Smooth muscle cell of the coronary artery (primary cell): ENCODE data around the gene ELOVL3. TPM values are rescaled to one million over a fixed set of nuclear protein-coding genes. Genes with fewer than 3 reads are reported as not detected.

Experiments
- total RNA-seq: library from RNA; depleted of rRNA; stranded (reverse); fragments of >200 nt; gene quantifications from 2 replicates; pipeline ENCODE4 v1.2.3, GENCODE V29; 2014; ENCODE audit warnings: low replicate concordance

Gene ELOVL3, protein sequence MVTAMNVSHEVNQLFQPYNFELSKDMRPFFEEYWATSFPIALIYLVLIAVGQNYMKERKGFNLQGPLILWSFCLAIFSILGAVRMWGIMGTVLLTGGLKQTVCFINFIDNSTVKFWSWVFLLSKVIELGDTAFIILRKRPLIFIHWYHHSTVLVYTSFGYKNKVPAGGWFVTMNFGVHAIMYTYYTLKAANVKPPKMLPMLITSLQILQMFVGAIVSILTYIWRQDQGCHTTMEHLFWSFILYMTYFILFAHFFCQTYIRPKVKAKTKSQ
- total RNA-seq: 0.15 and 1.5 TPM in 2 replicates

DNA sequence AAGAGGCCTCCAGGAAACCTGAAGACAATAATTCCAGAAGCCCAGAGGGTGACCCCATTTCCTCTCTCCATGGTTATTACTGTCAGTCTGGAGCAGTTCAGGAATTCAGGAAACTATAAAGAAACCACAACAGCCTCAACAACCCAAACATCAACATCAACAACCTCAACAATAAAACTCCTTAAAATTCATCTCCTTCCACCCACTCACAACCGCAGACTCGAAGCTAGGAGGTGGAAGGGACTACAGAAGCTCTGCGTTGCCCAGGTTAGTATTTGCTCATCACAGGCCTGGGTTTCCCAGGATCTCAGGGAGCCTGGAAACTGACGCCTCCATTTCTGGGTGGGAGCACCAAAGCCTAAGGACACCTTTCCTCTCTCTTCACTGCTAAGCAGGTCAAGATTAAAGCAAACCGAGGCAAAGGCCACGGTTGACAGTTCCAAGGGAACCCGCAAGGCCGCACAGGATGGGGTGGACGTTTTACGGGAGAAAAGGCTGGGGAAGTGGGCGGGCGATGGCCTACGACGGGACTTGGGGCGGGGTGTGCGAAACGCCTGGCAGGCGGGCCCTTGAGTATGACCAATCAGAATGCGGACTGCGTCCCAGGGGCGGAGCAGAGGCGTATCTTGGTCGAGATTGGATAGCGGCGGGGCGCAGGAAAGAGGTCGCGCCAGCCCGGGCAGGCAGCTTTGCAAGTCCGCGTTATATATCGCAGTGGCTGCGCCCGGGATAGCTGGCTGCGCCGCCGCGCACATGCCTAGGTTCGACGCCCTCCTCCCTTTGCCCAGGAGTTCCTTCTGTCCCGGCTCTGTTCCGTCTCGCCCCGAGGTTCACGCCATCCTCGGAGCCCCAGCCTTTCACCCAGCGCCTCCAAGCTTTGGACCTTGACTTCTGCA lies at the start of gene ELOVL3:
TSS of gene ELOVL3 (plus strand) at position 654 of the 896 bp plus-strand sequence. CDS start 250 bp downstream, outside the sequence.

DNA sequence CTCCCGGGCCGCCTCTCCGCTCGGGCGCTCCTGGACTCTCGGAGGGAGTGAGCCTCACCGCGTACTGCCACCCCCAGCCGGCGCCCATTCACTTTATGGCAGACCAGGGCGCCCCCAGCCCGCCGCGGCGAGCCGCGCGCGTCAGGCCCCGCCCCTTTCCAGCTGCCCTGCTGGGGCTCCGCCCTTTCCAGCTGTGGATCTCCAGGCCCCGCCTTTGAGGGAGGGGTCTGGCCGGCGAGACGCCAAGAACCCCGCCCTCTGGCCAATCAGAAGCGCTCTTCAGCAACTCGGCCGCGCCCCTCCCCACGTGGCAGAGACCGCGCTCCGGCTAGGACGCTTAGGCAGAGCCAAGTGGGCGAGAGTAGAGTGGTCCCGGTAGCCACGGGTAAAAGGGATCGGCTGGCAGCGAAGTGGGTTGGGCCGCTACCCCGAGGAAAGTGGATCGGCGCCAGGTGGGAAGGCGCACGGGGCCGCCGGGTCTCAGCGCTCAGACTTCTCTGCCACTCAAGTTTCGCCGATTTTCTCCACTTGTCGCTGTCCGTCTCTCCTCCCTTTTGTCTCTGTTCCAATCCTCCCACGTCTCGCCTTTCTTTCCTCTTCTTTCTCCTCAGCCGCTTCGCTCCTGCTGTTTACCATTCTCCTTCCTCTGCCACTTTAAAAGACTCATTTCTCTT lies 15.5 kb downstream of the ELOVL3 start, which contains the start of gene PITX3:
TSS of gene PITX3 (minus strand) at position 69 of the 674 bp plus-strand sequence. CDS start 9,432 bp downstream, outside the sequence.

DNA sequence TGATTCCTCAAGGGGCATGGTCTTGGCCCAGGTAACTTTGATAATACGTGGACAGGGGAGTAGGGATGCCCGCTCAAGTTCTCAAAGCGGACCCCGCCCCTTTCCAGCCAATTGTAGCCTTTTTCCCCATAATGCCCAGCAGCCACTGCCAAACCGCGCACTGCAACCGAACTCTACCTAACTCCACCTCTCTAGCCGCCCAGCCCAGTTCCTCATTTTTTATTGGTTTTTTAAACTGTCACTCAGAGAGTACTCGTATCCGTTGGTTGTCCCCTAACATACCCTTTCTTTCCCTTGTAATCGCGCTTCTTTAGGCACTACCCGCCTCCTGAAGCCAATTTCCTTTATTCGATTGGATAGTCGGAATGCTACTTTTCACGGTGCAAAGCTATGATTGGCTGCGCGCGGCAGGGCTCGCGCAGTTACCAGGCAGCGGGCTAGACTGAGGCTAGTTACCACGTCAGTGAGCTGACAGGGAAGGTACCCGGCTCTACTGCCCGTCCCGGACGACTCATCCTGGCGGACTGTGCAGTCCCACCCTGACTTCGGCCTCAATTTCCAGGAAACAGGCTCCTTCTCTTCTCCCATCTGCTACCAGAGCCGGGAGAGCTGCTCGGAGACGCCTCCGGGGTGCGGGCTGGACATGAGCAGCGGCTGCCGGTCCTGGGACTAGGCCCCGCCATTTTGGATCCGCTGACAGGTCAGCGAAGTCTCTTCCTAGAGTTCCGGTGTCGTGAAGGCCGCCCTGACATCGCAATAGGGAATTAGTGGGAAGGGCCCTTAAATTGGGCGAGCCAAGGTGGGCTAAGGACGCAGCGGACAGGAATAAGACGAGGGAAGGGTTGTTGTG lies 19.2 kb downstream of the ELOVL3 start, which contains the start of gene GBF1:
TSS of gene GBF1 (plus strand) at position 451 of the 850 bp plus-strand sequence. CDS start 13,407 bp downstream, outside the sequence.

Other genes with a start within 250 kb of the ELOVL3 start
- gene ARMH3, start 170.1 kb upstream of the ELOVL3 start, total RNA-seq: 6.4 and 7.3 TPM in 2 replicates
- gene HPS6, start 160.9 kb upstream of the ELOVL3 start, total RNA-seq: 13.2 and 25.9 TPM in 2 replicates
- gene LDB1, start 105.9 kb upstream of the ELOVL3 start, total RNA-seq: 40.7 and 61.7 TPM in 2 replicates
- gene PPRC1, start 93.3 kb upstream of the ELOVL3 start, total RNA-seq: 6.9 and 9.8 TPM in 2 replicates
- gene NOLC1, start 73.9 kb upstream of the ELOVL3 start, total RNA-seq: 15.9 and 33.7 TPM in 2 replicates
- gene PITX3, start 15.2 kb downstream of the ELOVL3 start, total RNA-seq: 0.38 TPM in 1 of 2 replicates, not detected in the other
- gene GBF1, start 19.2 kb downstream of the ELOVL3 start, total RNA-seq: 14.7 and 24.4 TPM in 2 replicates
- 11.8 and 17.1 TPM in 2 replicates for gene NFKB2, start 169.4 kb downstream of the ELOVL3 start, total RNA-seq
- gene PSD, start 192.5 kb downstream of the ELOVL3 start, total RNA-seq: 0.45 and 4.8 TPM in 2 replicates
- 4.1 and 9.0 TPM in 2 replicates for gene FBXL15, start 194.5 kb downstream of the ELOVL3 start, total RNA-seq
- 24.8 and 50.2 TPM in 2 replicates for gene CUEDC2, start 206.3 kb downstream of the ELOVL3 start, total RNA-seq
- not detected in 2 replicates for gene C10orf95, start 225.2 kb downstream of the ELOVL3 start, total RNA-seq